GM12874 (cell line): Measurements from ENCODE around the gene MEIS3.

ENCODE experiments used
- CTCF ChIP-seq: IDR thresholded peaks from 2 replicates; pipeline ENCODE4 v1.5.1; 2011; ENCODE audit warnings: low read depth, mild to moderate bottlenecking, control low read depth, low read length, moderate library complexity; ENCODE audit not compliant: insufficient read depth

Gene MEIS3

GRCh38 chr19:47381653-47382279 lies 37.6 kb downstream of the MEIS3 start:
- TF ChIP-seq CTCF, result no peak

GRCh38 chr19:47381121-47381520 lies 38.2 kb downstream of the MEIS3 start:
- TF ChIP-seq CTCF, result no peak

GRCh38 chr19:47380559-47380958 lies 38.8 kb downstream of the MEIS3 start:
- TF ChIP-seq CTCF, result no peak

- no peak for TF ChIP-seq CTCF
Observed at GRCh38 chr19:47379381-47379938, 39.9 kb downstream of the MEIS3 start.

- no peak for TF ChIP-seq CTCF
Observed at GRCh38 chr19:47378246-47378645, 41.1 kb downstream of the MEIS3 start.

- TF ChIP-seq CTCF, result no peak
Observed at GRCh38 chr19:47377801-47378200, 41.5 kb downstream of the MEIS3 start.

GRCh38 chr19:47377208-47377701 lies 42.1 kb downstream of the MEIS3 start:
- no peak for TF ChIP-seq CTCF
